HG02943 (cell line): Measurements from ENCODE around the gene THBS2.
"Not testable (repeated sequence)": the region's sequence is repeated elsewhere in the genome, so short reads cannot be mapped to it uniquely, and the experiment has no call there.

Experiments used
- ATAC-seq: cut with Tn5 transposase; IDR thresholded peaks from one replicate; pipeline ENCODE4 v1.9.1; 2021; ENCODE audit warnings: mild to moderate bottlenecking, low read depth, moderate library complexity; ENCODE audit not compliant: unreplicated experiment

The THBS2 gene

DNA sequence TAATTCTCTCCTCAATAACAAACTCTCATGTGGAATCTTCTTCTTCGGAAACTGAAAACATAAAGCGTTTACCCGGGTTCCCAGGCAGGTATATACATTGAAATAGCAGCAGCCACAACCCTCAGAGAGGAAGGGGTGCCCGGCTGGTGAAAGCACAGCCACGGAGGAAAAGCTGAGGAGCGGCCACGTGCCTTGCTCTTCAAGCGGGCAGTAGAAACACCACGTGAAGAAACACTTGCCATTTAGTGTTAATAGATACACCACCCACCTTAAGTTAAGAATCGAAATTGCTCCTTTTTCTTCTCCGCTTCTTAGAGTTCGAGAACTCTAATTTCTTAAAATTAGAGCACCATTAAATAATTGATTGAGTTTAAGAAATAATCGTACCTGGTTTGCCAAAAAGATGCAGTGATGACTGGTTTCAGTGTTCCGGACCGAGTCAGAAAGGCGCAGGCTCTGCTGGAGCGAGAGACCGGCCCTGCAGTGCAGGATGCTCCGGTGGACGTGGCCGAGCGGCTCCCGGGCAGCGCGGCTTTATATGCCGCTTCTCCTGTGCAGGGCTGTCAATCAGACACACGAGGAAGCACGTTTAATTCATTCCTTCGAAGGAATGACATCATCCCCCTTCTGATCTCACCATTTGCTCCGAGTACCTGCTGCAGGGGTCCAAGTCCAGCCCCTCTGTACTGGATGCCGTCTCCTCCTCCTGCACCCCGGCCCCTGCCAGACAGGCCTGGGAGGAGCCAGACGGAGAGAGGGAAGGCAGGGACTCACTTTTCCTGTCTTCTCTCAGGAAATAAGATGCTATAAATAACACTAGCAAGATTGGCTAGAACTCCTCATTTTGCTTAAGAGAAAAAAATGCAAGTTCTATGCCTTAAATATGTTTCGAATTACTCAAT lies at the start of gene THBS2:
TSS of gene THBS2 (minus strand) at position 510 of the 902 bp plus-strand sequence. CDS start 3,062 bp downstream, outside the sequence.
- no peak for ATAC-seq

- ATAC-seq, result no peak
Measured at GRCh38 chr6:169302716-169303115, 49.1 kb upstream of the THBS2 start.

GRCh38 chr6:169302255-169302654 lies 48.6 kb upstream of the THBS2 start:
- no peak for ATAC-seq

DNA sequence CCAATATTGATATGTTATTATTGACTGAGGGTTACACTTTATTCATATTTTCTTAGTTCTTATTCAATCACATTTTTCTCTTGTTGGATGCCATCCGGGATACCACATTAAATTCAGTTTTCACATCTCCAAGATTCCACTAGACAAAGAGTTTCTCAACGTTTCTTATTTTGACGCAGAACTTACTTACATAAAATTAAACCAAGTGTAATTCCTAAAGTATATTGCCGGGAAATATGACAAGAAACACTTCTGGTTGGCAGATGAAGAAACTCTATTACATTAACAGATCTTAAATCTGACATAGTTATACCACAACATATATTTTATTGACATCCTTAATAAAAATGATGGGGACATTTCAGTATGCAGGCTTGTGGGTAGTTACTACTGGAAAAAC lies 47.3 kb upstream of the THBS2 start:
- no peak for ATAC-seq

- ATAC-seq, result not testable (repeated sequence)
Measured at GRCh38 chr6:169298626-169299025, 45.0 kb upstream of the THBS2 start.

- no peak for ATAC-seq
Measured at GRCh38 chr6:169296622-169297021, 43.0 kb upstream of the THBS2 start.

DNA sequence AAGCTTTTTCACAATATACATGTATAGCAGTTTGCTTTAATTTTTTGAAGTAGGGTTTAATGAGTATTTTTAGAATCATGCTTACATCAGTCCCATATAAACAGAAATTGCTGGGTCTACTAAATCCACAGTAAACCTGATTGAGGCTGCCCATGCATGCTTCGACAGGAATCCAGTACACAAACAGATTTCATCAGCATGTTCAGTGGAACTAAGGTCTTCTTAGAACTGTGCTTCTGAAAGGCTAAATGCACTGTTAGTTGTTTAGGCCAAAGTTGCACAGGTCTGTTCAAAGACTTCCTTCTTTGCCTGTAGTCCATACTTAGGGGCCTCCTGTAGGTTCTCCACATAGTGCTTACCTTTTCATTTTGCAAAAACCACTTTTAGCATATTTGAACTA lies 42.5 kb upstream of the THBS2 start:
- ATAC-seq, result no peak

GRCh38 chr6:169293196-169293595 lies 39.5 kb upstream of the THBS2 start:
- ATAC-seq, result no peak

GRCh38 chr6:169292338-169293124 lies 38.9 kb upstream of the THBS2 start:
- no peak for ATAC-seq

GRCh38 chr6:169291646-169292337 lies 38.1 kb upstream of the THBS2 start:
- no peak for ATAC-seq

GRCh38 chr6:169291148-169291547 lies 37.5 kb upstream of the THBS2 start:
- ATAC-seq, result no peak

- ATAC-seq, result no peak
Measured at GRCh38 chr6:169289619-169290339, 36.1 kb upstream of the THBS2 start.

DNA sequence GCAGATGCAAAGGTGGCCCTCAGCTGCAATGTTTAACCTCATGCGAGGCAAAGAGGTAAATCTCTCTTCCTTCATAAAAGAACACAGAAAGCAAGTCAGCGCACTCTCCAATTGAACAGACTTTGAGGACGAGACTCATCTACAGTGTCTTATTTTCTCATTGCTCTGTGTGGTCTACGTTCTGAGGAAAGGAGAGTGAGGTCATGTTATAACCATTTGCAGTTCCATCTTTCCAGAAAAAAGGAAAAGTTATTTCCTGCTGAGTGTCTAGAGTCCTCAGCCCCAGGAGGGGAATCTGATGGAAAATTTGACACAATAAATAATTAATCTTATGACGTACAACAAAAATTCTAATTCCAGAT lies 35.6 kb upstream of the THBS2 start:
- ATAC-seq, result no peak

- no peak for ATAC-seq
Measured at GRCh38 chr6:169288591-169288990, 34.9 kb upstream of the THBS2 start.

DNA sequence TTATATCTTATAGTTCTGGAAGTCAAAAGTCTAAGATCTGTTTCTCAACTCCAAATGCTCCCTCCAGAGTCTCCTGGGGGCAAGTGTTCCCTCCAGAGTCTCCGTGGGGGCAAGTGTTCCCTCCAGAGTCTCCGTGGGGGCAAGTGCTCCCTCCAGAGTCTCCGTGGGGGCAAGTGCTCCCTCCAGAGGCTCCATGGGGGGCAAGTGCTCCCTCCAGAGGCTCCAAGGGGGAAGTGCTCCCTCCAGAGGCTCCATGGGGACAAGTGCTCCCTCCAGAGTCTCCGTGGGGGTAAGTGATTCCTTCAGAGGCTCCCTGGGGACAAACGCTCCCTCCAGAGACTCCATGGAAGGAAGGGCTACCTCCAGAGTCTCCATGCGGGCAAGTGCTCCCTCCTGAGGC lies 34.0 kb upstream of the THBS2 start:
- no peak for ATAC-seq

DNA sequence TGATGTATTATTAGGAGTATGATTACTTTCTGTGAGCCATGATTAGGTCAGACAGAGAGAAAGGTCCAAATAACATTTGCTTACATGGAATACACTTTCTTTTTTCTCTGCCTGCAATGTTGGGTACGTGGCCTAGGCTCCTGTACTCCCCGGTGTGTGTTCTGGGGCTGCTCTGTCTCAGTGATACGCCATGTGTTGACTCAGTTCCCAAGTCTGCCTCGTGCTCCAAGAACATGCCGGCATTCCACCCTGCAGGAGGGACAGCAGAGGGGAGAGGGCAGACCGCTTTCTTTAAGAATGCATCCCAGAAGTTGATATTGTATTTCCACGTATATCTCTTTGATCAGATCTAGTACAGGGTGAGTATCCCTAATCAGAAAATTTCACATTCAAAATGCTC lies 33.3 kb upstream of the THBS2 start:
- no peak for ATAC-seq

DNA sequence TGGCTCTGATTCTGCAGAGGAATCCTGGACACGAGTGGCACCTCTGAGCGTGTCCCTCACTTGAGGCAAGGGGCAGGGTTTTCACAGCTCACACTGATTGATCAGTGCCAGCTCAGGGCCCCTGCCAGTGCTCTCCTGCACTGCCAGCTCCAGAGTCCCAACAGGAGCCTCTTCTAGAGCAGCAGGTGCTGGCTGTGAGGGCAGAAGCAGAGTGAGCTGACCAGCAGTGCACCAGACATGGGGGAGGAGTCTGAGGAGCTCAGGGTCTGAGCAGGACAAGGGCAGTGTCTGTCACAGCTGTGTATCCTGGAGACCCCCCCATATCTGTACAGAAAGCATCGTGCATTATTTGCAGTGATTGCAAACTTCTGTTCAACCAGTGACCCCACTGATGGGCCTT lies 31.5 kb upstream of the THBS2 start:
- no peak for ATAC-seq

- ATAC-seq, result no peak
Measured at GRCh38 chr6:169283924-169284323, 30.3 kb upstream of the THBS2 start.

- no peak for ATAC-seq
Measured at GRCh38 chr6:169282043-169282442, 28.4 kb upstream of the THBS2 start.

- no peak for ATAC-seq
Measured at GRCh38 chr6:169277619-169278018, 24.0 kb upstream of the THBS2 start.
